GM12874 (cell line): ENCODE results near the gene FBXW8.

Experiments used
- CTCF ChIP-seq: IDR thresholded peaks from 2 replicates; pipeline ENCODE4 v1.5.1; 2011; ENCODE audit warnings: low read depth, mild to moderate bottlenecking, control low read depth, low read length, moderate library complexity; ENCODE audit not compliant: insufficient read depth

Gene FBXW8

GRCh38 chr12:117042171-117042842 is 131.6 kb downstream of the FBXW8 start:
- TF ChIP-seq CTCF: no peak

- no peak for TF ChIP-seq CTCF
Observed at GRCh38 chr12:117042862-117043261, 132.1 kb downstream of the FBXW8 start.

GRCh38 chr12:117044311-117044710 is 133.6 kb downstream of the FBXW8 start:
- no peak for TF ChIP-seq CTCF

GRCh38 chr12:117044790-117045159 is 134.0 kb downstream of the FBXW8 start:
- no peak for TF ChIP-seq CTCF

GRCh38 chr12:117045160-117046010 is 134.6 kb downstream of the FBXW8 start:
- TF ChIP-seq CTCF: no peak

- no peak for TF ChIP-seq CTCF
Observed at GRCh38 chr12:117046011-117046369, 135.2 kb downstream of the FBXW8 start.

GRCh38 chr12:117046425-117046824 is 135.7 kb downstream of the FBXW8 start:
- TF ChIP-seq CTCF: no peak
